A549 (cell line): ENCODE results near the gene PRR5.

ENCODE experiments used
- CBX8 ChIP-seq: fragments of 200-600 bp; sonication (generic); IDR thresholded peaks from 2 replicates; pipeline ENCODE4 v1.6.1; 2016
- CHD2 ChIP-seq: fragments of 150-350 bp; IDR thresholded peaks from 2 replicates; pipeline ENCODE4 v1.6.1; 2014; ENCODE audit warnings: low read length; ENCODE audit not compliant: partially characterized antibody
- EP300 ChIP-seq, 2 experiments: fragments of >200 bp; sonication (Bioruptor Twin); formaldehyde crosslinking; IDR thresholded peaks; 2 replicates in 1 of 2; 3 replicates in 1 of 2; pipeline ENCODE4 v1.6.1; 2016 to 2017
- SREBF2 ChIP-seq: fragments of 450-650 bp; IDR thresholded peaks from 2 replicates; pipeline ENCODE4 v1.6.1; 2014; ENCODE audit warnings: mild to moderate bottlenecking, moderate library complexity
- TF ChIP-seq, protein P1 (sequence below): fragments of 200-600 bp; sonication (generic); IDR thresholded peaks from 2 replicates; pipeline ENCODE4 v1.6.1; 2016; ENCODE audit warnings: antibody characterized with exemption, mild to moderate bottlenecking, moderate library complexity
- TF ChIP-seq, protein P2 (sequence below): fragments of >200 bp; sonication (Bioruptor Twin); formaldehyde crosslinking; IDR thresholded peaks from 3 replicates; pipeline ENCODE4 v1.5.1; 2016

DNA sequence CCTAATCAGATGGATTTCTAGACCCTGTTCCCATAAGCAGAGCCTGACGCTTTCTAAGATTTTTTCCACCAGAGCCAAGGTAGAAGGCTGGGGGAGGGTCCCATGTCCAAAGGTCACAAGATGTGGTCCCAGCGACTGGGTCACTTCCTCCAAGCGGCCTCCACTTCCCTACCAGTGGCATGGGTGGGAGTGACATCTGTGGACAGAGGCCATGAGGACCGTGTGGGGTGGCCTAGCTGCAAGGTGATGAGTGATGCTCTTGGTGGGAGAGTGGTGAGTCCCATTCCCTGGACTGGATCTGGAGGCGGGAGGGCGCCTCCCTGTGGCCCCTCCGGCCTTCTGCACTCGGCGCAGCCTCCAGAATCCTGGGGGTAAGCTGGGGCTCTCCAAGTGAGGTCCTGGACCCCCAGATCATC lies 32.4 kb upstream of the PRR5 start:
- TF ChIP-seq SREBF2 (no peak), CBX8 (no peak), EP300 (IDR thresholded peaks at IDR 0.05) (no peak), CHD2 (no peak)
- TF ChIP-seq, protein P1, sequence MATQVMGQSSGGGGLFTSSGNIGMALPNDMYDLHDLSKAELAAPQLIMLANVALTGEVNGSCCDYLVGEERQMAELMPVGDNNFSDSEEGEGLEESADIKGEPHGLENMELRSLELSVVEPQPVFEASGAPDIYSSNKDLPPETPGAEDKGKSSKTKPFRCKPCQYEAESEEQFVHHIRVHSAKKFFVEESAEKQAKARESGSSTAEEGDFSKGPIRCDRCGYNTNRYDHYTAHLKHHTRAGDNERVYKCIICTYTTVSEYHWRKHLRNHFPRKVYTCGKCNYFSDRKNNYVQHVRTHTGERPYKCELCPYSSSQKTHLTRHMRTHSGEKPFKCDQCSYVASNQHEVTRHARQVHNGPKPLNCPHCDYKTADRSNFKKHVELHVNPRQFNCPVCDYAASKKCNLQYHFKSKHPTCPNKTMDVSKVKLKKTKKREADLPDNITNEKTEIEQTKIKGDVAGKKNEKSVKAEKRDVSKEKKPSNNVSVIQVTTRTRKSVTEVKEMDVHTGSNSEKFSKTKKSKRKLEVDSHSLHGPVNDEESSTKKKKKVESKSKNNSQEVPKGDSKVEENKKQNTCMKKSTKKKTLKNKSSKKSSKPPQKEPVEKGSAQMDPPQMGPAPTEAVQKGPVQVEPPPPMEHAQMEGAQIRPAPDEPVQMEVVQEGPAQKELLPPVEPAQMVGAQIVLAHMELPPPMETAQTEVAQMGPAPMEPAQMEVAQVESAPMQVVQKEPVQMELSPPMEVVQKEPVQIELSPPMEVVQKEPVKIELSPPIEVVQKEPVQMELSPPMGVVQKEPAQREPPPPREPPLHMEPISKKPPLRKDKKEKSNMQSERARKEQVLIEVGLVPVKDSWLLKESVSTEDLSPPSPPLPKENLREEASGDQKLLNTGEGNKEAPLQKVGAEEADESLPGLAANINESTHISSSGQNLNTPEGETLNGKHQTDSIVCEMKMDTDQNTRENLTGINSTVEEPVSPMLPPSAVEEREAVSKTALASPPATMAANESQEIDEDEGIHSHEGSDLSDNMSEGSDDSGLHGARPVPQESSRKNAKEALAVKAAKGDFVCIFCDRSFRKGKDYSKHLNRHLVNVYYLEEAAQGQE: no peak
- TF ChIP-seq, protein P2, sequence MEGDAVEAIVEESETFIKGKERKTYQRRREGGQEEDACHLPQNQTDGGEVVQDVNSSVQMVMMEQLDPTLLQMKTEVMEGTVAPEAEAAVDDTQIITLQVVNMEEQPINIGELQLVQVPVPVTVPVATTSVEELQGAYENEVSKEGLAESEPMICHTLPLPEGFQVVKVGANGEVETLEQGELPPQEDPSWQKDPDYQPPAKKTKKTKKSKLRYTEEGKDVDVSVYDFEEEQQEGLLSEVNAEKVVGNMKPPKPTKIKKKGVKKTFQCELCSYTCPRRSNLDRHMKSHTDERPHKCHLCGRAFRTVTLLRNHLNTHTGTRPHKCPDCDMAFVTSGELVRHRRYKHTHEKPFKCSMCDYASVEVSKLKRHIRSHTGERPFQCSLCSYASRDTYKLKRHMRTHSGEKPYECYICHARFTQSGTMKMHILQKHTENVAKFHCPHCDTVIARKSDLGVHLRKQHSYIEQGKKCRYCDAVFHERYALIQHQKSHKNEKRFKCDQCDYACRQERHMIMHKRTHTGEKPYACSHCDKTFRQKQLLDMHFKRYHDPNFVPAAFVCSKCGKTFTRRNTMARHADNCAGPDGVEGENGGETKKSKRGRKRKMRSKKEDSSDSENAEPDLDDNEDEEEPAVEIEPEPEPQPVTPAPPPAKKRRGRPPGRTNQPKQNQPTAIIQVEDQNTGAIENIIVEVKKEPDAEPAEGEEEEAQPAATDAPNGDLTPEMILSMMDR: peak; percentile 21; the same call in 2 of the 3 replicates
